Fibroblast of lung (primary cell): ENCODE results near the gene FAM135A.

Experiments used
- EZH2 ChIP-seq: IDR thresholded peaks from 2 replicates; pipeline ENCODE4 v1.5.1; 2012; ENCODE audit warnings: low read length, control low read depth, mild to moderate bottlenecking; ENCODE audit errors: missing control alignments
- TF ChIP-seq, protein P1 (sequence below), 2 donors: IDR thresholded peaks in 1 of 2; conservative IDR thresholded peaks in 1 of 2; 1 replicate in 1 of 2; 2 replicates in 1 of 2; pipeline ENCODE4 v1.5.1; 2011 to 2012; ENCODE audit warnings: low read length in 2 of 2, control low read depth in 1 of 2, inconsistent platforms in 1 of 2, low read depth in 1 of 2, mild to moderate bottlenecking in 1 of 2

DNA sequence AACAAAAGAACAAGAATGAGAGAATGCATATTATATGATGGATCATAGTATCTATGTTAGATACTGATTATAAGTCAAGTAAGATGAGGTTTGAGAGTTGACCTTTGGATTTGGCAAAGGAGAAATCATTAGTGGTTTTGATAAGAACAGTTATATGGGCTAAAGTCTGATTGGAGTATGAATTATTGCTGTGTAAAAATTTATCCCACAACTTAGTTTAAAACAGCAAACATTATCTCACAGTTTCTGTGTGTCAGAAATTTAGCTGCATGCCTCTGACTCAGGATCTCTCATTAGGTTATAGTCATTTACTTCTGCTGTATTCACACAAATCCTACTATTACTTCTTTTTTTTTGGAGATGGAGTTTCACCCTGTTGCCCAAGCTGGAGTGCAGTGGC, 56.7 kb downstream of the FAM135A start:
- TF ChIP-seq, protein P1, sequence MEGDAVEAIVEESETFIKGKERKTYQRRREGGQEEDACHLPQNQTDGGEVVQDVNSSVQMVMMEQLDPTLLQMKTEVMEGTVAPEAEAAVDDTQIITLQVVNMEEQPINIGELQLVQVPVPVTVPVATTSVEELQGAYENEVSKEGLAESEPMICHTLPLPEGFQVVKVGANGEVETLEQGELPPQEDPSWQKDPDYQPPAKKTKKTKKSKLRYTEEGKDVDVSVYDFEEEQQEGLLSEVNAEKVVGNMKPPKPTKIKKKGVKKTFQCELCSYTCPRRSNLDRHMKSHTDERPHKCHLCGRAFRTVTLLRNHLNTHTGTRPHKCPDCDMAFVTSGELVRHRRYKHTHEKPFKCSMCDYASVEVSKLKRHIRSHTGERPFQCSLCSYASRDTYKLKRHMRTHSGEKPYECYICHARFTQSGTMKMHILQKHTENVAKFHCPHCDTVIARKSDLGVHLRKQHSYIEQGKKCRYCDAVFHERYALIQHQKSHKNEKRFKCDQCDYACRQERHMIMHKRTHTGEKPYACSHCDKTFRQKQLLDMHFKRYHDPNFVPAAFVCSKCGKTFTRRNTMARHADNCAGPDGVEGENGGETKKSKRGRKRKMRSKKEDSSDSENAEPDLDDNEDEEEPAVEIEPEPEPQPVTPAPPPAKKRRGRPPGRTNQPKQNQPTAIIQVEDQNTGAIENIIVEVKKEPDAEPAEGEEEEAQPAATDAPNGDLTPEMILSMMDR (conservative IDR thresholded peaks at IDR 0.05 in 1 of 2, IDR thresholded peaks at IDR 0.05 in 1 of 2; ENCODE audit: low read depth in 1 of 2, low read length in 2 of 2), result no peak
- TF ChIP-seq EZH2, result no peak
